GM04503 (cell line): ENCODE data around the gene TYSND1.
"Not testable (repeated sequence)": the region's sequence is repeated elsewhere in the genome, so short reads cannot be mapped to it uniquely, and the experiment has no call there.

Experiments used
- DNase-seq: peaks from one replicate; pipeline ENCODE4 v3.0.0-alpha.2; 2012; ENCODE audit warnings: low read depth

Gene TYSND1

DNA sequence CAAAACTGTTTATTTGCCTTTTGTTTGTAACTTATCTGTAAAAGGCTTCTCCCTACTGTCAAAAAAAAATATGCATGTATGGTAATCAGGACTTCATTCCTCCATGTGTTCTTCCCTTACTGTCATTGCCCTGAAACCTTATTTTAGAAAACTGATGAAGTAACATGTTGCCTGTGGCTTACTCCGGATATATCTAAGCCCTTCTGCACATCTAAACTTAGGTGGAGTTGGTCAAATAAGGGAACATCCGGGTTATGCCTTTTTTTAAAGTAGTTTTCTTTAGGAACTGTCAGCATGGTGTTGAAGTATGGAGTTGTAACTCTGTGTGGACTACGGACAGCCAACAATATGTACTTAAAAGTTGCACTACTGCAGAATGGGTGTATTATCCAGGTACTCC is 17.7 kb upstream of the TYSND1 start:
- DNase-seq = no peak

DNA sequence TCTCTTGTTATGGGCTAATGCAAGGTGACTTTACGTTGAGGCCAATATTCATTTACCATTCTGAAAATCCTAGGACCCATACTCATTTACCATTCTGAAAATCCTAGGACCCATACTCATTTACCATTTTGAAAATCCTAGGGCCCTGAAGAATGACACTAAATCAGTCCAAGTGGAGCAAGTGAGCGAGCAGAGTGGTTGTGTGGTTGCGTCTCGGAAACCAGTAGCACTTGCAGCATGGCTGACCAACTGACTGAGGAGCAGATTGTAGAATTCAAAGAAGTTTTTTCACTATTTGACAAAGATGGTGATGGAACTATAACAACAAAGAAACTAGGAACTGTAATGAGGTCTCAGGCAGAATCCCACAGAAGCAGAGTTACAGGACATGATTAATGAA is 16.9 kb upstream of the TYSND1 start:
- DNase-seq = no peak

DNA sequence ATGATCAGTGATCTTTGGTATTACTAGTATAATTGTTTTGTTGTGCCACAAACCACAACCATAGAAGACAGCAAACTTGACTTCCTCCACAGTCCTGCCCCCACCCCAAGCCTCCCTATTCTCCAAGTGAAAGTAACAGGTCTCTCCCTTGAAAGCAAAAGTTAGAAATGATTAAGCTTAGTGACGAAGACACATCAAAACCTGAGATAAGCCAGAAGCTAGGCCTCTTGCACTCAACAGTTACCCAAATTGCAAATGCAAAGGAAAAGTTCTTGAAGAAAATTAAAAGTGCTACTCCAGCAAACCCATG is 16.3 kb upstream of the TYSND1 start:
- DNase-seq = no peak

DNA sequence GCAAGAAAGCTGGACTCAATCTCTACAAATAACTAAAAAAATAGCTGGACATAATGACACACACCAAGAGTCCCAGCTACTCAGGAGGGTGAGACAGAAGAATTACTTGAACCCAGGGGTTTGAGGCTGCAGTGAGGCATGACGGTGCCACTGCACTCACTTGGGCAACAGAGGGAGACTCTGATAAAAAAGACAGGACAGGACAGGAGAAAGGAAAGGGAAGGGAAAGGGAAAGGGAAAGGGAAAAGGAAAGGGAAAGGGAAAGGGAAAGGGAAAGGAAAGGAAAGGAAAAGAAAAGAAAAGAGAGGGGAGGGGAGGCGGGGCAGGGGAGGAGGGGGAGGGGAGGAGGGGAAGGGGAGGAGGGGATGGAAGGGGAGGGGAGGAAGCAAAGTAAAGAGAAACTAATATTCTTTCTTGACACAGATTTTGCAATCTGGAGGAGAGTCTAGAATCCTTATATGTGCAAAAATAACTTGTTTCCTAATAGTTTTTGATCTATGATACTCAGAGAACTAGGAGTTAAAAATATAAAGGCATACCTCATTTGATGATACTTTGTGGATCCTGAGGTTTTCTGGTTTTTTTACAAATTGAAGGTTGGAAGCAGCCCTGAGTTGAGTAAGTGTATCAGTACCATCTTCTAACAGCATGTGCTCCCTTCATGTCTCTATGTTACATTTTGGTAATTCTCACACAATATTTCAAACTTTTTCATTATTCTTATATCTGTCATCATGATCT is 15.8 kb upstream of the TYSND1 start:
- DNase-seq = no peak

DNA sequence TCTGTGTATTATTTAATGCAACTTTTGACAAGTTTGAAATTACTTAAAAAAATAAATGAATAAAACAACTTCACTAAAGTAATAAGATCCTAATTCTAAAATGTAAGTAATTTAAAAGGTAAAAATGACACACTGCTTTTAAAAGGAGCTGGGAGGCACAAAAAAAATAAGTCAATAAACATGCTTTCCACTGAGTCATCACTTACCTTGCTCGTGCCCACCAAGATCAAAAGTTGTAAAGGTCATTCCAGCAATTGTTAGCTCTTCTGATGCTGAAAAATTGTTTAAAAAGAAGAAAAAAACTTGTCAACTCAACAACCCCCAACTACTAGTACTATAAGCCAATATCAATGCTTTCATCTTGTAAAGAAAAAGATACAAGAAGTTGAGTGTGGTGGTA is 14.3 kb upstream of the TYSND1 start:
- DNase-seq = no peak

DNA sequence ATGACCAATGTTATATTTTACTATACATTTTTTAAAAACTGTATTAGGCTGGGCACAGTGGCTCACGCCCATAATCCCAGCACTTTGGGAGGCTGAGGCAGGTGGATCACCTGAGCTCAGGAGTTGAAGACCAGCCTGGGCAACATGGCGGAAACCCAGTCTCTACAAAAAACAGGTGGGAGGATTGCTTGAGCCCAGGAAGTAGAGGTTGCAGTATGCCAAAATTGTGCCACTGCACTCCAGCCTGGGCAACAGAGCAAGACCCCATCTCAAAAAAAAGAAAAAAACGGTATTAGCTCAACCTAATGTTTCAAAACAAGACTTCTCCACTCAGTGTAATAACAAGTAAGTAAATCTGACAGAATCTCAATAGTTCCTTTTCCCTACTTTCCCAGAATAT is 12.9 kb upstream of the TYSND1 start:
- not testable (repeated sequence) for DNase-seq

DNA sequence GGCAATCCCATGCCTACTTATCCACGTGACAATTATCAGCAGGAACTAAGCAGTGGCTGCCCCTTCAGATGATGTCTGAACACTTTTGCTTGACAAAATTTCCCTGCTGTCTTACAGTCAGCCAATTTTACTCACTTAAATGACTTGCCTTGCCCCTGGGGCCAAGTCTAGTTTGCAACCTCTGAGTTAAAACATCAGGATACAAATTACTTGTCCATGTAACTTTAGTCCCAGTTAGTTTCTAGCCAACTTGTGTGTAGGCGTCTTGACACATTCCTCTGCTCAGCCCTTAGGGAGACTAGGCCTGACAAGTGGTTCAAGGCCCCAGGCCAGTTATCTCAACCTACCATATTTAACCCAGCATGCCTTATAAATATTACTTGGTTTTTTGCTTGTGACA is 11.6 kb upstream of the TYSND1 start:
- no peak for DNase-seq

DNA sequence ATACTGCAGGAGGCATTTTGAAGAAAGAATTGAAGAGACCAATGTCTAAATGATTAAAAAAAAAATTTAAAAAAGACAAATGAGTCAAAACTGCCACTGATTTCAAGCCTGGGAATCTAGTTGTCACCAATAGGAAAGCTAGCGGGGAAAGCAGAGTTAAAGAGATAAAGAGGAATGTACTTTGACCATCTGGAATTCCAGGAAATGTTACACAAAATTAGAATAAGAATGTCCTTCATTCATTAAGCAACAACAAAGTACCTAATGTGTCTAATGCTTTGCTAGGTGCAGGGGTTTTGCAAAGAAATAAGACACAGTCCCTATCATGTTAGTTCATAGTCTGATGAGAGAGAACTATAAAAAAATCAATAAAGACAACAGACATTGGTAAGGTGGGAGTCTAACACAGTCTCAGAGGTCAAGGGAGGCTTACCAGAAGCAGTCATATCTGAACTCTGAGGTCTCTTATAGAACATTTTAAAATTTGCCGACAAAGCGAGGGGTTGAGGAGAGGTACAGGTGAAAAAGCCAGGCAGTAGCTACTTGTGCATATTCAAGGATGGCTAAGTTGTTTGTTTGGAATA is 8.8 kb upstream of the TYSND1 start:
- DNase-seq = no peak

DNA sequence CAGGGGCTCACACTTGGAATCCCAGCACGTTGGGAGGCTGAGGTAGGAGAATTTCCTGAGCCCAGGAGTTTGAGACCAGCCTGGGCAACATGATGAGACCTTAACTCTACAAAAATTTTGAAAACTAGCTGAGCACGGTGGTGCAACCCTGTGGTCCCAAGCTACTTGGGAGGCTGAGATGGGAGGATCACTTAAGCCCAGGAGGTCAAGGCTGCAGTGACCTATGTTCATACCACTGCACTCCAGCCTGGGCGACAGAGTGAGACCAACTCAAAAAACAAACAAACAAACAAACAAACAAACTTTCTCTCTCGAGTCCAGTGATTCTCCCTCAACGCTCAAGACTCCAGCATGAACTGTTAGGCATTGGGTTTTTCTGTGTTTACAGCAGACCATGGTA is 2.0 kb upstream of the TYSND1 start:
- DNase-seq = no peak

DNA sequence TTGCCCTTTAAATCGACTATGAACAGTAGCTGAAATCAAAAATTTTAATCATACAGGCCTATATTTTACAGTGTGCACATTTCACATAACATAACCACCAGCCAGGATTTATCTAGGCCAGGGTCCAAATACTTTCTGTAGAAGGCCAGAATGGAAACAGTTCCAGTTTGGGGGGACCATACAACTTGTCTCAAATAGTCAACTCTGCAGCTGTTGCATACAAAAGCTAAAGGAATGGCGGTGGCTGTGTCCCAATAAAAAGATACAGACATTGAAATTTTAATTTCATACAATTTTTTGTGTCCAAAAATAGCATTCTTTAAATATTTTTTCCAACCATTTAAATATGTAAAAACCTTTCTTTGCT is 742 bp upstream of the TYSND1 start:
- DNase-seq = no peak

DNA sequence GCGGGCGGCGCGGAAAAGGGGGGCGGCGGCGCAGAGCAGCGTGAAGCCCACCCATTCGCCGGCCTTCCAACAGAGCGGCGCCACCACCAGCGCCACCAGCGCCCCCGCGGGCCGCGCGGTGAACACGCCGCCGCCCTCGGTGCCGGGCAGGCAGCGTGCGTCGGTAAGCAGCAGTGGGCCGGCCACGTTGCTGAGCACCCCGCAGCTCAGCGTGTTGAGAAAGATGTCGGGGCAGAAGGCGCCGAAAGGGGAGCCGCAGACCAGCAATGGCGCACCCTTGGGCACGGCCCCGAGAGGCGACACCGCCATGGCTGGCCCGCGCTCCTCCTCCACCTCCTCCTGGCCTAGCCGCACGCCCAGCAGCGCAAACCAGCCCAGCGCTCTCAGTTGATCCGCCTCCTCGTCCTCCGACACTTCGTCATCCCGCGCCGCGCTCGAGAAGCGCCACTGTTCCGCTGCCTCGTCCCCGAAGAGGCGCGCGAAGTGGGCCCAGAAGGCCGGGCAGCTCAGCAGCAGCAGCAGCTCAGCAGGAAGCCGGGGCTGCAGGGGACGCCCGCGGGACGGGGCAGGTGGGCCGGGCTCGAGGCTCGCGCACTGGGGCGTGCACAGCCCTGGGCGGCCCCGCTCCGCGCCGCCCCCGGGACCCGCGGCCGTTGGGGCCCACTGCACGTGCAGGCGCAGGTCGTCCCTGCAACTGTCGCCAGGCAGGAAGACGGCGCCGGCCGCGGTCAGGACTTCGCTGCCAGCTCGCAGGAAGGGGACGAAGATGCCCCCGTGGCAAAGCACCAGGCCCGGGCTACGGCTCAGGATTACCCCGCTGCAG is 623 bp downstream of the TYSND1 start:
- no peak for DNase-seq

DNA sequence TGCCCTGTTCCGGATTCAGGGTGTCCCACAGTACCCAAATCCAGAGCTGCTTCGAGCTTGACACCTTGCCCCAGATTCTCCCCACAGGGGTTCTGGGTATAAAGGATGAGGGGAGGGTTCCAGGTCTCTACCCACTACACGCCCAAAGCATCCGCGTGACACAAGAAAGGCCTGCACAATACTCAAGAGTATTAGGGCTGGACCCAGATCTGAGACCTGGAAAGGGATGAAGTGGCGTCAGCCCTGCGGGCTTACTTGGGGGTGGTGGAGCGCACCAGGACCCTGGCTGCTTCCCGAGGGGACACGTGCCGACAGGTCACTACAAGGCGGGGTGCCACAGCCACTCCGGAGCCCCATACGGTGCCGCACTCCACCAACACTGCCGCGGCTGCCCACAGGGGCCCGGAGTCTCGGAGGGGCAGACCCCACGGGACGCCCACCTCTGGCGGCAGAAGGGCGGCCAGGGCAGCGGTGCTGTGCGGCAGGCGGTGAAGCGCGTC is 1.3 kb downstream of the TYSND1 start:
- no peak for DNase-seq

DNA sequence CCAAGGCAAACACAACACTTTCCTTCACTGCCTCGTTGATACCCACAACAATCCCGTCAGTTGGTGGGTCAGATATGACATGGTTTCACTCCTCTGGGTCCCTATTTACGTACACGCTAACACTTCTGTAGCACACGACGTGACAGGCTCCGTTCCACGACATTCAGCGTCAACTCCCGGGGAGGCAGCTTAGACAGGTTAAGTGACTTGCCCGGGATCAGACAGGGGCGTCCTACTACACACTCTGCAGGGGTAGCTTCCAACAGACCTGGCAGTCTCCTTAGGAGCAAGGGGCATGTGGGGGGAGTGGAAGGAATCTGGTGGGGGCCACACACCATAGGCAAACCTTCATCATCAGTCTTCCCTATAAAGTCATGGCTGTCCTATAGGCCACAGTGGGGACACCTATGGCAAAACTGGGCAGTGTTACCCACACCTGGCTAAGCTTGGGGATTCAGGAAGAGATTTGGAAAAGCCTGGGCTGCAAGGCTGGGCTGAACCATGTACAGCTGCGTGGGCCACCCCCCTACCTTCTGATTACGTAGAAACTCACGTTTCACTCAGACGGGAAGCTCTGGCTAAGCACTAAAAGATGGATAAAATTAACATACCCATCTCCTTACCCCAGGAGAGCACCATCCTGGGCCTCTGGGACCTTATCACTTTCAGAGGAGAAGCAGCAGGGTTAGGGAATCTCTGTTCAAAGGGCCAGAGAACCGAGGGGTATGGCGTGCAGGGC is 2.0 kb downstream of the TYSND1 start:
- DNase-seq = no peak

DNA sequence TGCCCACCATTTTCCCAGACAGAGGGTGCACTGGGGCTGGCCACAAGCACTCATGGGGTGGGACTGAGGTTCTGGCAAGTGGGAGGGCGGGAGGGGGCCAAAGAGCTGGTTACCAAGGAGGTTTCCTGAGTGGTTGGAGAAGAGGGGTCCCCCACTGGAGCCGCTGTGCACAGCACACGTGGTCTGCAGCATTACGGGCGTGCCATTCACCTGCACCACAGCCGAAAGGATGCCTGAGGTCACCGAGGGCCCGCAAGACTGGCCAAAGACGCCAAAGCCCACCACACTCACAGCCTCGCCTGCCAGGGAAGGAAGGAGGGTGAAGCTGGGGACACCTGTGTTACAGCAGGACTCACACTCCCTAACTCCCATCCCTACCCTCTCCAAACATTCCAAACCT is 3.9 kb downstream of the TYSND1 start:
- DNase-seq = no peak

DNA sequence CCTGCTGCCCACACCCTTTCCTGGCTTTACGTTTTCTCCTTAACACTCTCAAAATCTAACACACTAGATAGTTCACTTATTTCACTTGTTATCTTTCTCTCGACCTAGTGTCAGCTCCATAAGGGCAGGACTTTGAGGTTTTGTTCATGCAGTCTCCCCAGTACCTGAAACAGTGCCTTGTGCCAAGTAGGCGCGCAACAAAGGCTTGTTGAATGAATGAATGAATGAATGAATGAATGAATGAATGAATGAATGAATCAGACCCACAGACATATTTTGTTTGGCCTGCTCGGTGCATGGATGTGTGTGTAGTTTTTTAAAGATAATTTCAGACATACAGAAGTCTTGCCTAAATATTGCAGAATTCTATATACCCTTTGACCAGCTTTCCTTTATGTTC is 6.2 kb downstream of the TYSND1 start:
- DNase-seq = no peak

DNA sequence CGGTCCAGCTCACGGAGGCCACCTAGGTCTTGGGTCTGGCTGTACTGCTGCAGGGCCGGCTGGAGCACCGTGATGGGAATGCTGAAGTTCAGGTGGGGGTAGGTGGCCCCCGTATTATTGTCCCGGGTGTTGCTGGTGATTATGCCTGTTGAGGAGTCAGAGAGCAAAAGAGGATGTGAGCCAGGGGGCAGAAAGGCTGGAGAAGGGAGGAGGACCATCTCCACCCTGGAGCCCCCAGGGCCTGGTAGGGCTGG is 6.6 kb downstream of the TYSND1 start:
- DNase-seq = no peak

DNA sequence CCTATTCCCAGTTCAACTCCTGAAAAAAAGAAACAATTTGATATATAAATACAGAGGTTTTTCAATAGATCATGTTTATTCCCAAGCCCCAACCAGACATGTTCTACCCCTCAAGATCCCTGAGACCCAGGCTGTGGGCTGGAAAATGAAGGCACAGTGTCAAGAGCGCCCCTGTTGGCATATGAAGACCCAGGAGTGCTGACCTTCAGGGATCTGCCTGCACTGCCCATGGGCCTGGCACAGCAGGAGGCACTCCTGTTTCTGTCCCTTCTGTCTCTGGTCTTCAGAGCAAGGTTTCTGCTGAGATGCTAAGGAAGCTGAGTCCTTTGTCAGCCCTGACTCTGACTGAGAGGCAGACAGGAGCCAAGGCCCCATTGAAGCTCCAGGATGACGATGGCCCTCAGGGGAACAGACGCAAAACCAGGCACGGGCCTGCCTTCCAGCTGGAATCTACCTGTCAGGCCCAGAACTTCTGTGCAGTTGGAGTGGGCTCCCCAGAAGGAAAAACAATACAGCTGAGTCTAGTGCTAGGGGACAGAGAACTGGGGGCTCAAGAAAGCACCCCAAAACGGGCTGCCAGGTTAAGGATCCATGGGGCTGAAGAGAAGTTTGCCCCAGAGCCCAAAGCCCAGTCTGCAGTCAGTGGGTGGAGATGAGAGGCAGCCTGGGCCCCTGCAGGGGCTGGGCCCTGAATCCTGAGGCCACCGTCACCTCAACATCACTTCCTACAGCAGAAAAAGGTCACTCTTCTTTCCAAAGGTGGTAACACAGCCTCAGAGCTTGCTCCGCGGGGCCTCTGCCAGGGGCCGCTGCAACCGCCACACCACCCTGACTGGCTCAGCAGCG is 7.1 kb downstream of the TYSND1 start:
- DNase-seq = no peak

DNA sequence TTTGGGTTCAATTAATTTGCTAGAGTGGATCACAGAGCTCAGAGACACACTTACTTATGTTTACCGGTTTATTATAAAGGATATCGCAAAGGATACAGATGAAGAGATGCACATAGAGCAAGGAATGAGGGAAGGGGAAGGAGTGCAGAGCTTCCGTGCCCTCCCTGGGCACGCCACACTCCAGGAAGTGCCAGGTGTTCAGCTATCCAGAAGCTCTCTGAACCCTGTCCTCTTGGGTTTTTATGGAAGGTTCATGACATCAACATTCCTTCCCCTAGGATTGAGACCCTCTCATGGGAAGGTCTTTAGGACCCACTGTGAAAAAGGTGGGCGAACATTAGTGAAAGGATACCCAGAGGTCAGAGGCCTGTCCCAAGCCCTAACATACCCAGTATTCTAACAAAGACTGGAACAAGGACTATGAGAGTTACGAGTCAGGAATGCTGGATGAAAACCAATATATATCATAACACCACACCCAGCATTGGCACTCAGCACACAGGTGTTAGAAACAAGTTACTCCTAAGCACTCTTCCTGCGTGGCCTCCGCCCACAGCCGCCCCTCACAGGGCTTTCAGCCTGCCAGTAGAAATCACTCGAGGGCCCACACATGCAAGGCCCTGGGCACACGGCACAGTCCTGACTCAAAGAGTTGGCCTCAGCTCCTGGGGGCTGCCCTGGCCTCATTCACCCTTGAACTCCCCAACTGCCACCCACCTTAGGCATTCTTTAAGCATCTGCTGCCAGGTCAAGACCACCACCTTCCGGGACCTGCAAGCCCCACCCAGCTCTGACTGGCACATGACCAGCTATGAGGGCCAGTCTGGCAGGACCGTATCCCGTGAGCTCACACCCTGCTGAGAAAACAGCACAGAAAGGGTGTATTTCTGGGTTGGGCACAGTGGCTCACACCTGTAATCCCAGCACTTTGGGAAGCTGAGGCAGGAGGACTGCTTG is 8.3 kb downstream of the TYSND1 start:
- no peak for DNase-seq

DNA sequence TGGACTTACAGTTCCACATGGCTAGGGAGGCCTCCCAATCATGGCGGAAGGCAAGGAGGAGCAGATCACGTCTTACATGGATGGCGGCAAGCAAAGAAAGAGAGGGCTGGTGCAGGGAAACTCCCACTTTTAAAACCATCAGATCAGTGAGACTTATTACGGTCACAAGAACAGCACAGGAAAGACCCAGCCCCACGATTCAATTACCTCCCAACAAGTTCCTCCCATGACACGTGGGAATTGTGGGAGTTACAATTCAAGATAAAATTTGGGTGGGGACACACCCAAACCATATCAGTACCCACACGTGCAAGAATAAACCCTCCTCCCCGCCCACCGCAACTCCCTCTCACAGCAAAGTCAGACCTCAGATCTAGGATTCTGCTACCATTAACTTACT is 9.4 kb downstream of the TYSND1 start:
- no peak for DNase-seq

DNA sequence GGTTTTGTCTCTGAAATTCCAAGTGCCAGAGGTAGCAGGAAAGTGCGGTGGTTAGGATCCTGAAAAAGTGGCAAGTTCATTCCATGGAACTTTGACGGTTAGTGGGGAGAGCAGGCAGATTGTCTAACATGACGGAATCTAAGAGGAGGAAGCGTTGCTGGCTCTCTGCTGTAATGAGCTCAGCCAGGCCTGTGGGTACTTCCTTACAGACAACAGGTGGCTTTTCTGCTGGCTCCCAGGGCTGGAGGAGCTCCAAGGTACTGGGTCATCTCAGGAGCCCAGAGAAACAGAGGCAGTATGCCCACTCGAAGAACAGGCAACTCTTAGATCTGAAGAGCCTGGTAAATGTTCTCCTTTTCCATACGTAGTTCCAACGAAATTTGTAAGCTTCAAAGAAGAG is 10.8 kb downstream of the TYSND1 start:
- DNase-seq = no peak

DNA sequence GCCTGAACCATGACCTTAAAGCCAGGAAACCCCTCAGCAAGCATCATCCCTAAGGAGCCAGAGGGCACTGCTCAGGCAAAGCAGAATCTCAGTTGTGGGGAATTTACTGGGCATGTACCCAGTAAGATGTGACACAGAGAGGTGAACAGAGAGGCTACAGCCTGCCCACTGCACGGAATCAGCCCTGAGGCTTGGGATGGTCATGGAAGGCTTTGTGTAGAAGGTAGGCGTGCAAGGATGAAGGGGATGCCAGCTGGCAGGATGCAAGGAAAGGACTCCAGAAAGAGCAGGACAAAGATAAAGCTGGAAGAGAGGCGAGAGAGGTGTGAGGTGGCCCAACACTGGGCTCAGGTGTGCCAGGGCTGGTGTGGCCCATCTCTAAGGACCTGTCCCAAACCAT is 11.5 kb downstream of the TYSND1 start:
- DNase-seq = no peak
